Smooth muscle cell (in vitro differentiated cells): ENCODE data around the gene WWC2. TPM values are rescaled to one million over a fixed set of nuclear protein-coding genes. Genes with fewer than 3 reads are reported as not detected.

Experiments used
- DNase-seq: peaks from one replicate; lab custom pipeline; 2025; ENCODE audit not compliant: unreplicated experiment; lab: John Stamatoyannopoulos, UW
- H2AFZ ChIP-seq: fragments of 200-600 bp; sonication (generic); 2 replicates; pipeline ENCODE4 v1.6.0; 2016; ENCODE audit warnings: antibody characterized with exemption, low read depth, mild to moderate bottlenecking
- H3F3A ChIP-seq: fragments of 200-600 bp; sonication (generic); 2 replicates; pipeline ENCODE4 v1.6.0; 2017; ENCODE audit warnings: antibody characterized with exemption, low read depth
- H3K27ac ChIP-seq: fragments of 200-600 bp; sonication (generic); 2 replicates; pipeline ENCODE4 v1.5.1; 2016; ENCODE audit warnings: low read depth, mild to moderate bottlenecking
- H3K27me3 ChIP-seq: fragments of 200-600 bp; sonication (generic); 2 replicates; pipeline ENCODE4 v1.6.1; 2016; ENCODE audit warnings: low read depth, mild to moderate bottlenecking
- H3K36me3 ChIP-seq: fragments of 200-600 bp; sonication (generic); 2 replicates; pipeline ENCODE4 v1.5.1; 2016; ENCODE audit warnings: low read depth
- H3K4me1 ChIP-seq: fragments of 200-600 bp; sonication (generic); 2 replicates; pipeline ENCODE4 v1.5.1; 2016; ENCODE audit warnings: low read depth
- H3K4me2 ChIP-seq: fragments of 200-600 bp; sonication (generic); 2 replicates; pipeline ENCODE4 v1.6.0; 2016; ENCODE audit warnings: mild to moderate bottlenecking
- H3K4me3 ChIP-seq: fragments of 200-600 bp; sonication (generic); 2 replicates; pipeline ENCODE4 v1.5.1; 2016; ENCODE audit warnings: mild to moderate bottlenecking
- H3K79me2 ChIP-seq: fragments of 200-600 bp; sonication (generic); 2 replicates; pipeline ENCODE4 v1.6.0; 2016; ENCODE audit warnings: low read depth, mild to moderate bottlenecking
- H3K9ac ChIP-seq: fragments of 200-600 bp; sonication (generic); 2 replicates; pipeline ENCODE4 v1.6.0; 2016; ENCODE audit warnings: low read depth
- H3K9me3 ChIP-seq: fragments of 200-600 bp; sonication (generic); replicated peaks from 2 replicates; pipeline ENCODE4 v1.5.1; 2016; ENCODE audit warnings: low read depth
- H4K20me1 ChIP-seq: fragments of 200-600 bp; sonication (generic); 2 replicates; pipeline ENCODE4 v1.6.0; 2016; ENCODE audit warnings: low read depth
- whole genome bisulfite sequencing: methylation state at CpG from one replicate; pipeline ENCODE4 v1.1.7; 2016; ENCODE audit warnings: low lambda C conversion rate; 5-methylcytosine and 5-hydroxymethylcytosine counted together
- polyA plus RNA-seq: library from polyadenylated mRNA; unstranded; fragments of >200 nt; fragmentation: Nextera tagmentation; extraction: Ambion mirVana; gene quantifications from 2 replicates; pipeline ENCODE4 v1.2.1, GENCODE V29; 2016
- total RNA-seq: library from RNA; depleted of rRNA; stranded (reverse); fragments of >200 nt; gene quantifications from 2 replicates; pipeline ENCODE4 v1.2.3, GENCODE V29; 2014
- TF ChIP-seq, protein P1 (sequence below): fragments of 200-600 bp; sonication (generic); IDR thresholded peaks from 2 replicates; pipeline ENCODE4 v1.5.1; 2017; ENCODE audit warnings: borderline replicate concordance, mild to moderate bottlenecking, antibody characterized with exemption; ENCODE audit not compliant: insufficient read depth, poor library complexity, severe bottlenecking

Gene WWC2
- total and polyA plus RNA-seq, 2 experiments from 2014 or later: 11.2 to 13.5 TPM

DNA sequence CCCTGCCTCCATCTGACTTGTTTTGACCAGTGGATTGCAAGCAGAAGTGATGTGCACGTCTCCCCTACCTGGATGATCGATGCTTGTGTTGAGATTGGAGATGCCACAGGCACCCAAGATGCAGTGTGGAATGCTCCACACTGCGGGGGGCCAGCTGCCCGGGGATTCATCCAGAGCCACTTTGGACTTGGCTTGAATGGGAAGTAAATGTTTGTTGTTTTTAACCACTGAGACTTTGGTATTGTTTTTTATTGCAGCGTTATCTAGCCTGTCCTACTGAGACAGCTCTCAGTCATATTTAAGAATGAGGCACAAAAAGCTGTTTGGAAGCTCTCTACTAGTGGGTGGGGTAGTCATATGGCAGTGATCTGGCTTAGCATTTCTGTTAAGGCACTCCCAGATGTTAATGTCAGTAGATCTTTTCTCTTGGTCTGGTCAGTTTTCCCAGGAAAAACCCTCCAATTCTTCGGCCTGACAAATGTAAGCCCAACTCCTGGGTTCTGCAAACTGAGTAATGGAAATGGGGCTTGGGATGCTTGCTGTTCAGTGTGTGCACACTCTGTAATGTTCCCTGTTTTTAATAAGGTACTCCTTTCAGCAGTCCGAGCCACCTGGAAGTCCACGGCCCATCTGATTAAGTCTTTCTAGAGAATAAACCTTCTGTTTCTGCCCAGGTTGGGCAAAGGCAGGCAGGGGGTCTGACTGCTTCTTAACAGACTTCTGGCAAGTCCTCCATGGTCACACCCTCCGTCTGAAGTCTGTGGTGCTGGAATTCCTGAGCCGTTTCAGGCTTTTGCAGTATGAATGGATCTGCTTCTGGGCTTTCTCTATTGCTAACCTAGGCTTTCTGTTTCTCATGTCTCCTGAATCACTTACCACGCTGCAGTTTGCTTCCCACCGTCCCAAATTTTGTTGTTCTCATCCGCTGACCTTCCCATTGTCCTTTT is 74.8 kb downstream of the WWC2 start:
- Histone ChIP-seq H3K27me3 (no peaks in the 10 kb centered on the region), H3F3A (no peaks in the 10 kb centered on the region), H3K4me1 (peaks cover 21% of the 10 kb centered on the region), H2AFZ (no peak overlapping the region), H3K36me3 (no peaks in the 10 kb centered on the region), H4K20me1 (peaks cover 80% of the 10 kb centered on the region), H3K4me3 (no peak overlapping the region), H3K9ac (no peak overlapping the region), H3K79me2 (peaks cover 64% of the 10 kb centered on the region), H3K27ac (no peak overlapping the region), H3K9me3 (no peaks in the 10 kb centered on the region), H3K4me2 (peak overlapping the region; percentile 50)
- WGBS: 50% methylated on average over 13 of the region's 13 CpGs
- TF ChIP-seq, protein P1, sequence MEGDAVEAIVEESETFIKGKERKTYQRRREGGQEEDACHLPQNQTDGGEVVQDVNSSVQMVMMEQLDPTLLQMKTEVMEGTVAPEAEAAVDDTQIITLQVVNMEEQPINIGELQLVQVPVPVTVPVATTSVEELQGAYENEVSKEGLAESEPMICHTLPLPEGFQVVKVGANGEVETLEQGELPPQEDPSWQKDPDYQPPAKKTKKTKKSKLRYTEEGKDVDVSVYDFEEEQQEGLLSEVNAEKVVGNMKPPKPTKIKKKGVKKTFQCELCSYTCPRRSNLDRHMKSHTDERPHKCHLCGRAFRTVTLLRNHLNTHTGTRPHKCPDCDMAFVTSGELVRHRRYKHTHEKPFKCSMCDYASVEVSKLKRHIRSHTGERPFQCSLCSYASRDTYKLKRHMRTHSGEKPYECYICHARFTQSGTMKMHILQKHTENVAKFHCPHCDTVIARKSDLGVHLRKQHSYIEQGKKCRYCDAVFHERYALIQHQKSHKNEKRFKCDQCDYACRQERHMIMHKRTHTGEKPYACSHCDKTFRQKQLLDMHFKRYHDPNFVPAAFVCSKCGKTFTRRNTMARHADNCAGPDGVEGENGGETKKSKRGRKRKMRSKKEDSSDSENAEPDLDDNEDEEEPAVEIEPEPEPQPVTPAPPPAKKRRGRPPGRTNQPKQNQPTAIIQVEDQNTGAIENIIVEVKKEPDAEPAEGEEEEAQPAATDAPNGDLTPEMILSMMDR: no peak
- DNase-seq: no peak

DNA sequence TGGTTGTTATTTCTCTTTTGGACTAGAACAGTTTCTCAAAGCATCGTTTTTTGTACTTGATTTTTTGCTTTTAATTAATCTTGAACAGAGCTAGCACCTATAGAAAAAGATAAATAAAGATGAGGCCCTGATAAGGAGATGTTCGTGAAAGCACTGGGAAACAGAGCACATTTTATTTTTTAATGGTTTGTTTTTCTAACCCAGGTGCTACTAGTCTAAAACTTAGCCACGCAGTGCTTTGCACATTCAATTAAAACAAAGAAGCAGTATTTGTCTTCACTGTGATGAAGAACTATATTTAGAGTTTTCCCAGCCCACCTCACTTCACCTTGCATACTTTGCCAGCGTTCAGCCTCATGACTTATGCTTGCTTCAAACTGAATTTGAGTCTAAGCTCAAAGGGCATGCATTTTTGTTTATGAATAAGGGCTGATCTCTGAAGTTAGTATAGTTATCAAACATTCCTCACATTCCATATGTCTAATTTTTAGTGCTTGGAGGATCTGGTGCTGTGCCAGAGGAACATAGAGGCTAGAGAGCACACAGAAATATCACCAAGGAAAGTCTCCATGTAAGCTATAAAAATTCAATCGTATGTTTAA is 76.7 kb downstream of the WWC2 start:
- TF ChIP-seq, protein P1: no peak
- 91% methylated on average over 5 of the region's 5 CpGs for WGBS
- no peak overlapping the region for H3K4me2 ChIP-seq
- no peak for DNase-seq
- H3K79me2 ChIP-seq: peaks cover 69% of the 10 kb centered on the region
- no peak overlapping the region for H3K27ac ChIP-seq
- no peak overlapping the region for H3K4me3 ChIP-seq
- H3K9ac ChIP-seq: no peak overlapping the region
- H3K36me3 ChIP-seq: no peaks in the 10 kb centered on the region
- H3F3A ChIP-seq: no peaks in the 10 kb centered on the region
- H3K27me3 ChIP-seq: no peaks in the 10 kb centered on the region
- peaks cover 79% of the 10 kb centered on the region for H4K20me1 ChIP-seq
- H2AFZ ChIP-seq: no peak overlapping the region
- H3K9me3 ChIP-seq: no peaks in the 10 kb centered on the region
- H3K4me1 ChIP-seq: peaks cover 15% of the 10 kb centered on the region

DNA sequence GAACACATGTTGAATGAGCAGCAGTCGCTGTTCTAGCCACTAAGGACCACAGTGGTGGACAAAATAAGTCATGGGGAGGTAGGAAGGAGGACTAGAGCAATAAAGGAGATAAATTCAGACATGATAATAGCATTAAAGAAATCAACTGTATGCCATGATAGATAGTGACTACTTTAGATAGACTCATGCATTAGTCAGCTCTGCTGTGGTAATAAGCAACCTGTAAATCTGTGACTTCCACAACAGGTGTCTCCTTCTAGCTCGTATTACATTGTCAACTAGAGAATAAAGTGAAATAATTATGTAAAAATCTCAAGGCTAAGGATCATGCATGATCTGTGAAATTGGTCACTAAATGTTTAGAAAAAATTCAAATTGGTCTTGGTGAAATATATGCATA is 77.9 kb downstream of the WWC2 start:
- Histone ChIP-seq H3F3A (no peaks in the 10 kb centered on the region), H3K4me2 (no peak overlapping the region), H3K4me3 (no peak overlapping the region), H2AFZ (no peak overlapping the region), H3K9me3 (no peaks in the 10 kb centered on the region), H3K27ac (no peak overlapping the region), H3K4me1 (peaks cover 15% of the 10 kb centered on the region), H3K27me3 (no peaks in the 10 kb centered on the region), H3K79me2 (peaks cover 68% of the 10 kb centered on the region), H3K9ac (no peak overlapping the region), H3K36me3 (no peaks in the 10 kb centered on the region), H4K20me1 (peaks cover 81% of the 10 kb centered on the region)
- no peak for DNase-seq
- TF ChIP-seq, protein P1: no peak
- WGBS: 93% methylated on average over 2 of the region's 2 CpGs
